GM12875 (cell line): ENCODE data around the gene C12orf42.

Experiments used
- H3K4me3 ChIP-seq: one replicate; pipeline ENCODE4 v1.5.1; 2011; ENCODE audit warnings: low read depth, low read length, control low read depth
- TF ChIP-seq, protein P1 (sequence below): IDR thresholded peaks from 2 replicates; pipeline ENCODE4 v1.5.1; 2011; ENCODE audit warnings: low read depth, mild to moderate bottlenecking, control low read depth, inconsistent platforms, low read length, moderate library complexity, borderline replicate concordance; ENCODE audit not compliant: insufficient read depth

The C12orf42 gene

DNA sequence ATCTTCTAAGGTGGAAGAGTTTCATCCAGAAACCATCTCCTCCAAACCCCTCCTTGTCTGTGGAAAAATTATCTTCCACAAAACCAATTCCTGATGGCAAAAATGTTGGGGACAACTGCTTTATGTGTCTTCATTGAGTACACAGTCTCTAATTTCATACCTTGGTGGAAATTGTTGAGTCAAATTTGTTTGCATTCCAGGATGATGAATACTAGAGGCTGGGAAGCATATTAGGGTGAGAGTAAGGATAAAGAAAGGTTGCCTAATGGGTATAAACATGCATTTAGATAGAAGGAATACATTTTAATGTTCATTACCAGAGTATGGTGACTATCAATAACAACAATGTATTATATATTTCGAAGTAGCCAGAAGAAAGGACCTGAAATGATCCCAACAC, 98.2 kb downstream of the C12orf42 start:
- TF ChIP-seq, protein P1, sequence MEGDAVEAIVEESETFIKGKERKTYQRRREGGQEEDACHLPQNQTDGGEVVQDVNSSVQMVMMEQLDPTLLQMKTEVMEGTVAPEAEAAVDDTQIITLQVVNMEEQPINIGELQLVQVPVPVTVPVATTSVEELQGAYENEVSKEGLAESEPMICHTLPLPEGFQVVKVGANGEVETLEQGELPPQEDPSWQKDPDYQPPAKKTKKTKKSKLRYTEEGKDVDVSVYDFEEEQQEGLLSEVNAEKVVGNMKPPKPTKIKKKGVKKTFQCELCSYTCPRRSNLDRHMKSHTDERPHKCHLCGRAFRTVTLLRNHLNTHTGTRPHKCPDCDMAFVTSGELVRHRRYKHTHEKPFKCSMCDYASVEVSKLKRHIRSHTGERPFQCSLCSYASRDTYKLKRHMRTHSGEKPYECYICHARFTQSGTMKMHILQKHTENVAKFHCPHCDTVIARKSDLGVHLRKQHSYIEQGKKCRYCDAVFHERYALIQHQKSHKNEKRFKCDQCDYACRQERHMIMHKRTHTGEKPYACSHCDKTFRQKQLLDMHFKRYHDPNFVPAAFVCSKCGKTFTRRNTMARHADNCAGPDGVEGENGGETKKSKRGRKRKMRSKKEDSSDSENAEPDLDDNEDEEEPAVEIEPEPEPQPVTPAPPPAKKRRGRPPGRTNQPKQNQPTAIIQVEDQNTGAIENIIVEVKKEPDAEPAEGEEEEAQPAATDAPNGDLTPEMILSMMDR, result no peak
- no peak overlapping the region for H3K4me3 ChIP-seq

DNA sequence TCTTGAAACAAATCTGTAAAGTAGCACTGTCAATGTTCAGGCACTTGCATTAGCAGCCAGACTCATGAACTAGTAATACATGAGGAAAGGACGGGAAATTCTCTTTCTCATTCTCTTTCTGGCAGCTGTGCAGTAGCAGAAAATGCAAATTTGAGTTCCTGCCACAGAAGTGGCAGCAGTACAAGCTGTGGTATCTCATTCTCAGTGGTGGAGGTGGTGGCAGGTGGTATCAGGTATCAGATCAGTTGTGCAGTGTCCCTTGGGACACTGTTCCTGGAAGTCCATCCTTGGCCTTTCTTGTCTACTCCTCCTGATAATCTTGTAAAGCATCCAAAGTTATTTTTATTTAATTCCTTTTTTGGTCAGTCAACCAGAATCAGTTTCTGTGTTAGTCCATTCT, 103.0 kb downstream of the C12orf42 start:
- H3K4me3 ChIP-seq, result no peak overlapping the region
- TF ChIP-seq, protein P1, result no peak

DNA sequence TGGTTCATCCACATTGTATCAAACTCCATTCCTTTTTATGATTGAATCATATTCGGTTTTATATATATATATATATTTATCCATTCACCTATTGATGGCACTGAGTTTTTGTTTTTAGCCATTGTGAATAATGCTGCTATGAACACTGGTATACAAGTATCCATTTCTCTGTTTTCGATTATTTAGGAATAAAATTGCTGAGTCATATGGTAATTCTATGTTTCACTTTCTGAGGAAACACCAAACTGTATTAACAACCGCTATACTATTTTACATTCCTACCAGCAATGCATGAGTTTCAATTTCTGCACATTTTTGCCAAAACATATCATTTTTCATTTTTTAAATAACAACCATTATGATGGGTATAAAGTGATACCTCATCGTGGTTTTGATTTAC, 104.7 kb downstream of the C12orf42 start:
- H3K4me3 ChIP-seq, result no peak overlapping the region
- TF ChIP-seq, protein P1, result no peak

DNA sequence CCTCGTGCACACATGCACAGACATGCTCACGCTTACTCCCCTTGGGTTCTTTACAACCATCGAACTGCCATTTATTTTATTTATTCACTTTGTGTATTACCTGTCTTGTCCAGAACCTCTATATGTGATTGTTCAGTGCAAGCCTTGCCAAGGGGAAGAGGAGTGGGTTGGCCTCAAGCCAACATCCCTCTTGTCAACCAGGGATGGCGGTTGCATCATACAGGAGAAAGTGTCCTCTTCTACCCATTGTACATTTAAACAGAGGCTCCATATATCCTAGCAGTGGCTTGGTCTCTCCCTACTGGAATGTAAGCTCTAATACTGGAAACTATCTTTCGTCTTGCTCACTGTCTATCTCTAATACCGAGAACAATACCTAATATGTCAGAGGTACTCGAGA, 108.4 kb downstream of the C12orf42 start:
- TF ChIP-seq, protein P1, result no peak

DNA sequence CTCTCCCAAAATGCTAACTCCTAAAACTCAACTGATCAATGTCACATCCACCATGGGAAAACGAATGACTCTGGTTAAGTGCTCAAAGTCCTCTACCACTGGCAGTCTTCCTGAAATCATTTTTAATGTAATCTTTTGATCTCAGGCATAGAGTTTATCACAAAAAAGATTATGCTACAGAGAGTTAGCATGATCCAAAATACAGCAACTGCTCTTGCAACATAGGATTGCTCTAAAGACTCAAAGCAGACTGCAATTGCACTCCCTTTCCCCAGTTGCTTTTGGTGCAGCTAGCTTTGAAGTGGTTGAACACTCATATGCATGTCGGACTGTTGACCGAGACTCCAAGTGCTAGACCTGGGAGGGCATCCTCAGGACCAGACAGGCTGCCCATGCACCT, 109.3 kb downstream of the C12orf42 start:
- TF ChIP-seq, protein P1, result no peak

More for the DNA sequence above, 108.4 kb downstream of the C12orf42 start:
- no peak overlapping the region for H3K4me3 ChIP-seq

DNA sequence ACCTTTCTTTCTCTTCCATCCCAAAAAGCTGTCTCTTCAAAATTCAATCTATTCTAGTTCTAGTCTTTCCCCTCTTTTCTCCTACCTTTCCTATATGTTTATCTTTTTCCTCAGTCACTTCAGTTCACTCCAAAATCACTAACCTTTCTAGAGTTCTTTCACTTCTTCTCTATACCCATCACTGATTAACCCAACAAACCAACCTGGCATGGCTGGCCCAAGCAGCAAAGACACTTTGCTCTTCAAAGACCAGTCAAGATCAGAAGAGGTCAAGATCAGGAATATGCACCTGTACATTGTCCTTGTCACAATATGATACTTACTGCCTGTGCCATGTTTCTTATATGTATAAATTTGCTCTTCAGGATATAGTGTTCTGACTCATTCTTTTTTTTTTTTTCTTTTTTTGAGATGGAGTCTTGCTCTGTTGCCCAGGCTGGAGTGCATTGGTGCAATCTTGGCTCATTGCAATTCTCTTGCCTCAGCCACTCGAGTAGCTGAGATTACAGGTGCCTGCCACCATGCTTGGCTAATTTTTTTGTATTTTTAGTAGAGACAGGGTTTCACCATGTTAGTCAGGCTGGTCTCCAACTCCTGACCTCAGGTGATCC, 112.9 kb downstream of the C12orf42 start:
- H3K4me3 ChIP-seq, result no peak overlapping the region
- TF ChIP-seq, protein P1, result no peak

More for the DNA sequence above, 109.3 kb downstream of the C12orf42 start:
- H3K4me3 ChIP-seq, result no peak overlapping the region

DNA sequence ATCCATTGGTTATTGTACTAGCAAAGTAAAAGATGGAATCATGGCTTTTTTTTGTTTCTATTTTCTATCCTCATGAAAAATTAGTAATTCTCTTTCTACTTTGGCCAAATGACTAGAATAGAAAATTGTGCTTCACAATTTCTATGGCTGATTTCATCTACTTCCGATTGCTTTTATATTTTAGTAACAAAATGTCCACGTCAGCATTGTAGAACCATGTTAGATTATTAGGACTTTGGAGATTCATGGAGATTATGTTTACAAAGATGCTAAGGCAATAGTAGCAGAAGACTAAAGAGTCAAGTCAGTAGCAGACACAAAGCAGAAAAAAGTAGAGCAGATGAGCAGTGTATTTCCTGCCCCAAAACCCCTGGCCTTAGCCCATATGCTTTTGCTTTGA, 113.6 kb downstream of the C12orf42 start:
- TF ChIP-seq, protein P1, result no peak

More for the DNA sequence above, 113.6 kb downstream of the C12orf42 start:
- H3K4me3 ChIP-seq, result no peak overlapping the region
